ENCODE data around the gene CYP21A2.

The CYP21A2 gene

DNA sequence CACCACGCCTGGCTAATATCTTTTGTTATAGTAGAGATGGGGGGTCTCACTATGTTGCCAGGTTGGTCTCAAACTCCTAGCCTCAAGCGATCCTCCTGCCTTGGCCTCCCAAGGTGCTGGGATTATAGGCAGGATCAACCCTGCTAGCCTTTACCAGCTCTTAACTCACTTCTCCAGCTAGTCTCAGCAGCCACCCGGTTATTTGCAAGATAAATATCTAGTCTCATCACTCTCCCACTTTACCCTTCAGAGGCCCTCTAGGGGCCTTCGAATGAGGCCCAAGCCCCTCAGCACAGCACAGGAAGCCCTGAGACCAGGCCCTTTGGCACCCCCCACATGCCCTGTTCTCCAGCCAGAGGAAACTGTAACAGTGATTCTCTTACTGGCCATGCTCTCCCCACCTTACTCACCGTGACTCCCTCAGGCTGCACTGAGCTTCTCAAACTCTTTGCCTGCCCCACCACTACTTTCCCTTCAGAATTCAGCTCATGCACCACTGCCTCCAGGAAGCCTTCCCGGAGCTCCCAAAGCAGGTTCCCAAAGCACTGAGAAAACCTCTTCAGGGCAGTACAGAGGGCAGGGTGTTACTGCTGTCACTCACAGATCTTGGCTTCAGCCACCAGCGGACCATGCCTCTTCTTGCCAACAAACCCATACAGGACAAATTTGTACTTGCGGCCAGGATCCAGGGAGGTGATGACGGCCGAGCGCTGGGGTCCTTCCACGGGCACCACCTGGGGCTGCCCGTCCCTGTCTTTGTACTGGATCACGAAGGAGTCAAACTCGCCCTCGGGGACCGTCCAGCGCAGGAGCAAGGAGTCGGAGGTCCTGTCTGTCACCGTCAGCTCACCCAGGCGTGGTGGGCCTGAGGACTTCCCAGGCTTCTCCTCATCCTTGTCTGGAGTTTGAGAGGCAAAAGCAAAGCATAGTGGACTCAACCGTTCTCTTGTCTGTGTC, 45.9 kb downstream of the CYP21A2 start:
- DNase-seq = no peak

GRCh38 chr6:32084780-32085179, 46.6 kb downstream of the CYP21A2 start:
- no peak for DNase-seq

GRCh38 chr6:32085759-32086459, 47.7 kb downstream of the CYP21A2 start:
- no peak for DNase-seq

- DNase-seq = no peak
Measured at GRCh38 chr6:32086661-32087573, 48.7 kb downstream of the CYP21A2 start.

- DNase-seq = peak; percentile 42 to 61 (median 48)
Measured at GRCh38 chr6:32087574-32088486, 49.6 kb downstream of the CYP21A2 start.

- DNase-seq = no peak
Measured at GRCh38 chr6:32088487-32089049, 50.4 kb downstream of the CYP21A2 start.

DNA sequence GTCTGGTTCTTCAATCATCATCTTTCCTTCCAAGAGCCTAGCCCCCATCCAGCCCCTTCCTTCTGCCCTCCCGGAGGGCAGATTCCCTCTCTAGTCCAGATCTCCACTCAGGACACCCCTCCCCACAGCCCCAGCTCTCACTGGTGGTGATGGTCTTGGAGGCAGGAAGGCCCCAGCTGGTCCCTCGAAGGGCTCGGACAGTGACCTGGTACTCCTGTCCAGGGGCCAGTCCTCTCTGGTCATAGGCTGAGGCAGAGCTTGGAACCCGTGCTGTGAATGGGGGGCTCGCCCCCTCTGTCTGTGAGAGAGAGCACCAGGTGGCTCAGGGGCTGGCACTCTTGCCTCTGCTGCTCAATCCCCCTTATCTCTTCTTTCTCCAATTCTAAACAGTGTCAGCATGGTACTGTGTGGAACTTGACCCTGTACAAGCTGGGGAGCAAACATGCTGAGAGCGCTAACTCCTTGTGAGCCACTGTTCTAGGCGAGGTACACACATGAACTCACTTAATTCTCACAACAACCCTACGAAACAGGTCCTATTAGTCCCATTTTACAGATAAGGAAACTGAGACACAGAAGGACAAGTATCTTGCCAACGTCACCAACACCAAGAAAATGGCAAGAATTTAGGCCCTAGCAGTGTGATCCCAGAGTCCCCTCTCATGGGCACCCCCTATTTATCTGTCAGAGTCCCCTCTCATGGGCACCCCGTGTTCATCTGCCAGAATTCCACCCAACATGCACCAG, 51.0 kb downstream of the CYP21A2 start:
- no peak for DNase-seq

All from activated CD4-positive, CD25-positive, alpha-beta regulatory T cell (primary cell).